Right lobe of liver (tissue), 6 donors: ENCODE results near the gene STX17. TPM values are rescaled to one million over a fixed set of nuclear protein-coding genes. Genes with fewer than 3 reads are reported as not detected.

Source experiments
- ATAC-seq, 4 donors: fragments of 200-7000 bp; cut with Tn5 transposase; one replicate each; pipeline ENCODE4 v1.9.1; 2020; ENCODE audit warnings: mild to moderate bottlenecking in 4 of 4, moderate library complexity in 4 of 4
- DNase-seq, 3 donors: peaks; one replicate each; pipeline ENCODE4 v3.0.0-alpha.2; 2020
- H3K27ac ChIP-seq, 3 donors: fragments of 200-600 bp; one replicate each; pipeline ENCODE4 v1.8.0; 2022
- H3K27me3 ChIP-seq, 2 donors: fragments of 200-600 bp; one replicate each; pipeline ENCODE4 v1.8.0; 2022
- H3K36me3 ChIP-seq, 4 donors: fragments of 200-600 bp; sonication (generic) in 1 of 4; one replicate each; pipeline versions ENCODE4 v1.5.1 to v1.8.0; 2017 to 2022; ENCODE audit warnings: control low read depth in 1 of 4
- H3K4me1 ChIP-seq, 4 donors: fragments of 200-600 bp; sonication (generic) in 1 of 4; one replicate each; pipeline versions ENCODE4 v1.5.1 to v1.8.0; 2017 to 2022; ENCODE audit warnings: control low read depth in 1 of 4
- H3K4me3 ChIP-seq, 3 donors: fragments of 200-600 bp; one replicate each; pipeline ENCODE4 v1.8.0; 2022
- H3K9me3 ChIP-seq, 4 donors: fragments of 200-600 bp; sonication (generic) in 1 of 4; one replicate each; pipeline versions ENCODE4 v1.5.1 to v1.8.0; 2017 to 2022; ENCODE audit warnings: control low read depth in 1 of 4
- POLR2A ChIP-seq: fragments of 450-650 bp; IDR thresholded peaks from one replicate; pipeline ENCODE4 v1.6.1; 2017; ENCODE audit warnings: antibody characterized with exemption, mild to moderate bottlenecking
- WGBS: methylation state at CpG from one replicate; pipeline ENCODE4 v1.1.6; 2018; ENCODE audit warnings: low coverage, low lambda C conversion rate; ENCODE audit not compliant: insufficient coverage; ENCODE audit errors: missing lambda C conversion rate; 5-methylcytosine and 5-hydroxymethylcytosine counted together
- intact Hi-C, 2 donors: fragments of 100-400 bp; cut with DNase I; formaldehyde crosslinking; loops; one replicate each; pipeline versions ENCODE4 v1.11.2 to v1.14.1; 2022
- total RNA-seq, 6 experiments: library from RNA; depleted of rRNA in 2 of 6; stranded (reverse); fragments of >200 nt in 2 of 6; fragmentation: NEBNext Ultra II Directional in 3 of 6; extraction: Animal tissue kit (Norgen Biotek cat#: 25700) in 3 of 6; gene quantifications; one replicate each; pipeline versions ENCODE4 v1.1.0 to v1.2.4, GENCODE V29; 2016 to 2023
- TF ChIP-seq, protein P1 (sequence below), 4 donors: fragments of 200-600 bp in 3 of 4; fragments of 450-650 bp in 1 of 4; IDR thresholded peaks; one replicate each; pipeline versions ENCODE4 v1.5.1 to v1.8.0; 2016 to 2022; ENCODE audit warnings: antibody characterized with exemption in 4 of 4, mild to moderate bottlenecking in 2 of 4
- donor health status: DM: no; HTN: yes; CAD: no.
- donor health status: DM: no; HTN: no; CAD: no.
- donor health status: DM: no; HTN: no; CAD: no.
- donor health status: DM: no; HTN: yes; CAD: no.
- donor health status: DM: no; HTN: yes; CAD: no.

The STX17 gene
- total RNA-seq, 6 experiments from 2014 or later: 19.9 to 28.2 (median 23.2) TPM

DNA sequence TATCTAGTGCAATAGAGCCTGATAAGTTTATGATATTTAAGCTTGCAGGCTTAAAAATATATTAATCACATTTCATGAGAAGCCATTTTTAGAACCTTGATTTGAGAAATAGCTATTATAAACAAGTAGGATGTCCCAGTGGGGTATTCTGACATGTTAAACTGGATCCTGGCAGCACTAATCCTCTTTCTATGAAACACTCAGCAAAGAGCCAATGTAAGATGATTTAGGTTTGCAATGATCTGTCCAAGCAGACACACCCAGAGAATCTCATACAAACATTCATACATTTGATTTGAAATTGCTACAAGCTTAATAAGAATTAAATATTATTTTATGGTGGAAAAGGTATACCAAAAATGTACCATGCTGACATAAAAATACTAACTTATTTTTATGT lies 105.8 kb downstream of the STX17 start:
- H3K36me3 ChIP-seq: peaks cover 0 to 21% (median 7%) of the 10 kb centered on the region in 4 donors
- ATAC-seq (no peak), DNase-seq (no peak)
- TF ChIP-seq POLR2A: no peak
- TF ChIP-seq, protein P1, sequence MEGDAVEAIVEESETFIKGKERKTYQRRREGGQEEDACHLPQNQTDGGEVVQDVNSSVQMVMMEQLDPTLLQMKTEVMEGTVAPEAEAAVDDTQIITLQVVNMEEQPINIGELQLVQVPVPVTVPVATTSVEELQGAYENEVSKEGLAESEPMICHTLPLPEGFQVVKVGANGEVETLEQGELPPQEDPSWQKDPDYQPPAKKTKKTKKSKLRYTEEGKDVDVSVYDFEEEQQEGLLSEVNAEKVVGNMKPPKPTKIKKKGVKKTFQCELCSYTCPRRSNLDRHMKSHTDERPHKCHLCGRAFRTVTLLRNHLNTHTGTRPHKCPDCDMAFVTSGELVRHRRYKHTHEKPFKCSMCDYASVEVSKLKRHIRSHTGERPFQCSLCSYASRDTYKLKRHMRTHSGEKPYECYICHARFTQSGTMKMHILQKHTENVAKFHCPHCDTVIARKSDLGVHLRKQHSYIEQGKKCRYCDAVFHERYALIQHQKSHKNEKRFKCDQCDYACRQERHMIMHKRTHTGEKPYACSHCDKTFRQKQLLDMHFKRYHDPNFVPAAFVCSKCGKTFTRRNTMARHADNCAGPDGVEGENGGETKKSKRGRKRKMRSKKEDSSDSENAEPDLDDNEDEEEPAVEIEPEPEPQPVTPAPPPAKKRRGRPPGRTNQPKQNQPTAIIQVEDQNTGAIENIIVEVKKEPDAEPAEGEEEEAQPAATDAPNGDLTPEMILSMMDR (IDR thresholded peaks at IDR 0.05): no peak
- no peaks in the 10 kb centered on the region for H3K27me3 ChIP-seq
- H3K27ac ChIP-seq: no peak overlapping the region
- no peak overlapping the region for H3K4me3 ChIP-seq
- intact Hi-C loops: no loop called here
- no peaks in the 10 kb centered on the region for H3K4me1 ChIP-seq
- H3K9me3 ChIP-seq: no peaks in the 10 kb centered on the region

DNA sequence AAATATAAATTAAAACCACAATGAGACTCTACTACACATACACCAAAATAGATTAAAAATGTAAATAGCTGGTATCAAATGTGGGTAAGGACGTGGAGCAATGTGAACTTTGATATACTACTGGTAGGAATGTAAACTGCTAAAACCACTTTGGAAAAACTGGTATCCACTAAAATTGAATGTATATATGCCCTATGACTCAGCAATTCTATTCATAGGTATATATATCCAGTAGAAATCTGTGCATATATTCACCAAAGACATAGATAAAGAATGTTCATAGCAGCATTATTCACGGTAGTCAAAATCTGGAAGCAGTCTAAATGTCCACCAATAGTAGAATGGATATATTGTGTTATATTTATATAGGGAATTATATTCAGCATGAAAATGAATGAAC lies 107.1 kb downstream of the STX17 start:
- Histone ChIP-seq H3K36me3 (peaks cover 0 to 27% (median 9%) of the 10 kb centered on the region in 4 donors), H3K4me3 (no peak overlapping the region), H3K4me1 (no peaks in the 10 kb centered on the region), H3K27me3 (no peaks in the 10 kb centered on the region), H3K9me3 (no peaks in the 10 kb centered on the region), H3K27ac (no peak overlapping the region)
- DNase-seq (no peak), ATAC-seq (no peak)
- WGBS: 79% methylated on average over 2 of the region's 2 CpGs
- intact Hi-C loops: no loop called here
- no peak for TF ChIP-seq POLR2A
- TF ChIP-seq, protein P1 (IDR thresholded peaks at IDR 0.05): no peak

DNA sequence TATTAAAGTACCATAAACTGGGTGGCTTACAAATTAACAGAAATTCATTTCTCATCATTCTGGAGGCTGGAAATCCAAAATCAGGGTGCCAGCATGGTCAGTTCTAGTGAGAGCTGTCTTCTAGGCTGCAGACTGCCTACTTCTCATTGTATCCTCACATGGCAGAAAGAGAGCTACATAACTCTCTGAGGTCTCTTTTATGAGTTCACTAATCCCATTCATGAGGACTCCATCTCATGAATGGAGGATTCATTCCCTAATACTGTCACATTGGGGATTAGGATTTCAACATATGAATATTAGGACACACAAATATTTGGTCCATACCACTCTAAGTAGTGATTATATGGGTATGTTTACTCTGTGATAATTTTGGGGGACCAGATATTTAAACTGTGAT lies 108.4 kb downstream of the STX17 start:
- intact Hi-C loops: no loop called here
- H3K27me3 ChIP-seq: no peaks in the 10 kb centered on the region
- no peak overlapping the region for H3K4me3 ChIP-seq
- no peak for DNase-seq
- H3K9me3 ChIP-seq: no peaks in the 10 kb centered on the region
- H3K36me3 ChIP-seq: peaks cover 0 to 27% (median 9%) of the 10 kb centered on the region in 4 donors
- no peak for TF ChIP-seq POLR2A
- TF ChIP-seq, protein P1 (IDR thresholded peaks at IDR 0.05): no peak
- no peaks in the 10 kb centered on the region for H3K4me1 ChIP-seq
- ATAC-seq: no peak
- no peak overlapping the region for H3K27ac ChIP-seq

DNA sequence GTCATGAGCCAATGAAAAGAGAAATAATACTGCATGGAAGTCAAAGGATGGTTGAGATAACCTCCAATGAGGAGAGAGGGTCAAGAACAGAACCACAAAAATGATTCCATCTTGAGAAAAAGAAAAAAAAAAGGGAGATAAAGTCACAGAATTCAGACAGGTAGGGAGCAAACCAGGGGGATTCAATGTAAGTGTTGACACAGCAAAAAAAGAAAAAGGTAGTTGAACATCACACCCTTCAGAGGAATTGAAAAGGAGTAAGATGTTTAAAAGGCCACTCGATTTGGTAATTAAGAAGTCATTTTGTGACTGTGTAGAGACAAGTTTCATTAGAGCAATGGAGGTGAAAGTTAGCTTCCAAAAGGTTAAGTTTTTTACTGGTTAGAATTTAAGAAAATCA lies 113.1 kb downstream of the STX17 start:
- H3K36me3 ChIP-seq: peaks cover 0 to 27% (median 9%) of the 10 kb centered on the region in 4 donors
- TF ChIP-seq, protein P1 (IDR thresholded peaks at IDR 0.05): no peak
- TF ChIP-seq POLR2A: no peak
- no peaks in the 10 kb centered on the region for H3K9me3 ChIP-seq
- H3K27ac ChIP-seq: no peak overlapping the region
- ATAC-seq: no peak
- 100% methylated on average over 1 of the region's 1 CpG for WGBS
- no peaks in the 10 kb centered on the region for H3K4me1 ChIP-seq
- no peak for DNase-seq
- H3K27me3 ChIP-seq: no peaks in the 10 kb centered on the region
- intact Hi-C loops: no loop called here
- no peak overlapping the region for H3K4me3 ChIP-seq

Other genes starting within 250 kb of the STX17 start
- gene NR4A3, start 84.8 kb upstream of the STX17 start, total RNA-seq: 1 to 10 TPM in 1 of 6 experiments, under 1 TPM in 5; 0.13 to 1.2 (median 0.30) TPM
- gene ERP44, start 192.3 kb downstream of the STX17 start, total RNA-seq: 10 to 100 TPM; 16.8 to 21.4 (median 18.5) TPM
- 10 to 100 TPM; 10.6 to 23.2 (median 16.8) TPM for gene INVS, start 192.6 kb downstream of the STX17 start, total RNA-seq